IPS-20b (cell line): ENCODE results near the gene RAB43.
"Not testable (repeated sequence)": the region's sequence is repeated elsewhere in the genome, so short reads cannot be mapped to it uniquely, and the experiment has no call there.

Experiments used
- H3K27ac ChIP-seq: one replicate; pipeline ENCODE4 v1.5.1; 2013; ENCODE audit warnings: low read length
- H3K27me3 ChIP-seq: 2 replicates; pipeline ENCODE4 v1.6.1; 2013; ENCODE audit warnings: mild to moderate bottlenecking, low read length, inconsistent platforms; ENCODE audit not compliant: insufficient read depth
- H3K36me3 ChIP-seq: 2 replicates; pipeline ENCODE4 v1.6.1; 2013; ENCODE audit warnings: low read depth, mild to moderate bottlenecking, inconsistent platforms, low read length, moderate library complexity; ENCODE audit not compliant: insufficient read depth
- H3K4me1 ChIP-seq: 2 replicates; pipeline ENCODE4 v1.6.1; 2013; ENCODE audit warnings: mild to moderate bottlenecking, control low read depth, inconsistent platforms, low read length, moderate library complexity; ENCODE audit not compliant: insufficient read depth
- H3K4me3 ChIP-seq: 2 replicates; pipeline ENCODE4 v1.5.1; 2013; ENCODE audit warnings: mild to moderate bottlenecking, low read length, inconsistent platforms
- H3K9ac ChIP-seq: 2 replicates; pipeline ENCODE4 v1.6.1; 2013; ENCODE audit warnings: low read depth, mild to moderate bottlenecking, inconsistent platforms, low read length, moderate library complexity
- H3K9me3 ChIP-seq: 2 replicates; pipeline ENCODE4 v1.6.1; 2013; ENCODE audit warnings: mild to moderate bottlenecking, low read depth, low read length, inconsistent platforms; ENCODE audit not compliant: insufficient read depth

The RAB43 gene

GRCh38 chr3:129084501-129084900, 37.1 kb downstream of the RAB43 start:
- H3K27ac ChIP-seq = no peak overlapping the region
- H3K4me1 ChIP-seq = no peaks in the 10 kb centered on the region
- no peak overlapping the region for H3K4me3 ChIP-seq
- H3K36me3 ChIP-seq = no peaks in the 10 kb centered on the region
- H3K9me3 ChIP-seq = no peaks in the 10 kb centered on the region
- H3K9ac ChIP-seq = no peak overlapping the region
- H3K27me3 ChIP-seq = no peaks in the 10 kb centered on the region

GRCh38 chr3:129082026-129082425, 39.6 kb downstream of the RAB43 start:
- no peaks in the 10 kb centered on the region for H3K36me3 ChIP-seq
- no peak overlapping the region for H3K9ac ChIP-seq
- no peak overlapping the region for H3K27ac ChIP-seq
- no peaks in the 10 kb centered on the region for H3K27me3 ChIP-seq
- no peak overlapping the region for H3K4me3 ChIP-seq
- H3K4me1 ChIP-seq = no peaks in the 10 kb centered on the region
- H3K9me3 ChIP-seq = no peaks in the 10 kb centered on the region

- no peaks in the 10 kb centered on the region for H3K27me3 ChIP-seq
- H3K9me3 ChIP-seq = no peaks in the 10 kb centered on the region
- H3K36me3 ChIP-seq = no peaks in the 10 kb centered on the region
- H3K27ac ChIP-seq = no peak overlapping the region
- no peak overlapping the region for H3K9ac ChIP-seq
- H3K4me1 ChIP-seq = no peaks in the 10 kb centered on the region
- H3K4me3 ChIP-seq = no peak overlapping the region
Observed at GRCh38 chr3:129081503-129081902, 40.1 kb downstream of the RAB43 start.

GRCh38 chr3:129078510-129078909, 43.1 kb downstream of the RAB43 start:
- Histone ChIP-seq H3K27me3 (no peaks in the 10 kb centered on the region), H3K4me1 (no peaks in the 10 kb centered on the region), H3K9me3 (no peaks in the 10 kb centered on the region), H3K27ac (no peak overlapping the region), H3K36me3 (no peaks in the 10 kb centered on the region), H3K4me3 (no peak overlapping the region), H3K9ac (no peak overlapping the region)

- Histone ChIP-seq H3K9ac (no peak overlapping the region), H3K4me1 (no peaks in the 10 kb centered on the region), H3K4me3 (no peak overlapping the region), H3K27me3 (no peaks in the 10 kb centered on the region), H3K27ac (no peak overlapping the region), H3K9me3 (no peaks in the 10 kb centered on the region), H3K36me3 (no peaks in the 10 kb centered on the region)
Observed at GRCh38 chr3:129077222-129077621, 44.4 kb downstream of the RAB43 start.

GRCh38 chr3:129070086-129070885, 51.3 kb downstream of the RAB43 start:
- Histone ChIP-seq H3K27me3 (no peaks in the 10 kb centered on the region), H3K4me1 (no peaks in the 10 kb centered on the region), H3K4me3 (no peak overlapping the region), H3K27ac (no peak overlapping the region), H3K9me3 (no peaks in the 10 kb centered on the region), H3K9ac (no peak overlapping the region), H3K36me3 (no peaks in the 10 kb centered on the region)

- H3K36me3 ChIP-seq, H3K9ac ChIP-seq, H3K4me1 ChIP-seq, H3K27ac ChIP-seq, H3K27me3 ChIP-seq, H3K4me3 ChIP-seq, H3K9me3 ChIP-seq: not testable (repeated sequence)
Observed at GRCh38 chr3:129069313-129070085, 52.1 kb downstream of the RAB43 start.

- H3K4me3 ChIP-seq = no peak overlapping the region
- no peak overlapping the region for H3K27ac ChIP-seq
- no peak overlapping the region for H3K9ac ChIP-seq
- no peaks in the 10 kb centered on the region for H3K27me3 ChIP-seq
- no peaks in the 10 kb centered on the region for H3K9me3 ChIP-seq
- no peaks in the 10 kb centered on the region for H3K4me1 ChIP-seq
- H3K36me3 ChIP-seq = no peaks in the 10 kb centered on the region
Observed at GRCh38 chr3:129068291-129068886, 53.2 kb downstream of the RAB43 start.

GRCh38 chr3:129067719-129068118, 53.9 kb downstream of the RAB43 start:
- H3K9ac ChIP-seq, H3K9me3 ChIP-seq, H3K4me1 ChIP-seq, H3K36me3 ChIP-seq, H3K27me3 ChIP-seq, H3K27ac ChIP-seq, H3K4me3 ChIP-seq: not testable (repeated sequence)

GRCh38 chr3:129065720-129066073, 55.9 kb downstream of the RAB43 start:
- H3K4me3 ChIP-seq = no peak overlapping the region
- H3K9ac ChIP-seq = no peak overlapping the region
- no peaks in the 10 kb centered on the region for H3K27me3 ChIP-seq
- no peaks in the 10 kb centered on the region for H3K9me3 ChIP-seq
- no peaks in the 10 kb centered on the region for H3K36me3 ChIP-seq
- H3K4me1 ChIP-seq = no peaks in the 10 kb centered on the region
- no peak overlapping the region for H3K27ac ChIP-seq

- H3K9me3 ChIP-seq = no peaks in the 10 kb centered on the region
- no peaks in the 10 kb centered on the region for H3K27me3 ChIP-seq
- no peak overlapping the region for H3K4me3 ChIP-seq
- no peak overlapping the region for H3K9ac ChIP-seq
- no peaks in the 10 kb centered on the region for H3K4me1 ChIP-seq
- no peak overlapping the region for H3K27ac ChIP-seq
- H3K36me3 ChIP-seq = no peaks in the 10 kb centered on the region
Observed at GRCh38 chr3:129065016-129065719, 56.4 kb downstream of the RAB43 start.
